Spleen (tissue), 7 donors: Measurements from ENCODE around the gene AXIN1.

Experiments
- CTCF ChIP-seq, 11 experiments: fragments of 200-600 bp in 7 of 11; fragments of 450-650 bp in 4 of 11; sonication (generic) in 4 of 11; IDR thresholded peaks in 8 of 11; conservative IDR thresholded peaks in 3 of 11; 1 replicate in 7 of 11; 2 replicates in 4 of 11; pipeline versions ENCODE4 v1.4.0 to v1.8.0; 2016 to 2021; ENCODE audit warnings: antibody characterized with exemption in 11 of 11, inconsistent platforms in 4 of 11, mild to moderate bottlenecking in 1 of 11
- POLR2A ChIP-seq, 3 donors: fragments of 450-650 bp; IDR thresholded peaks; one replicate each; pipeline ENCODE4 v1.5.1; 2017; ENCODE audit warnings: antibody characterized with exemption in 3 of 3, mild to moderate bottlenecking in 1 of 3
- donor health status: DM: no; HTN: no; CAD: no; lungs with moderate emphysema.
- donor health status: DM: no; HTN: no; CAD: no.
- donor health status: DM: no; HTN: no; CAD: no.

- TF ChIP-seq CTCF (IDR thresholded peaks at IDR 0.05 in 8 of 11, conservative IDR thresholded peaks at IDR 0.05 in 3 of 11) (no peak), POLR2A (IDR thresholded peaks at IDR 0.05) (no peak)
These were observed 54.7 kb downstream of the AXIN1 start for GRCh38 chr16:297832-298231.
